Erythroblast (primary cell): ENCODE data around the gene EIF3A.

ENCODE experiments used
- GATA1 ChIP-seq: IDR thresholded peaks from 2 replicates; pipeline ENCODE4 v1.6.1; 2011; ENCODE audit warnings: low read depth, mild to moderate bottlenecking, control low read depth, low read length, moderate library complexity
- POLR2A ChIP-seq: IDR thresholded peaks from 2 replicates; pipeline ENCODE4 v1.6.1; 2011; ENCODE audit warnings: mild to moderate bottlenecking, low read length

GRCh38 chr10:119020627-119020946, 60.0 kb downstream of the EIF3A start:
- TF ChIP-seq POLR2A (no peak), GATA1 (no peak)
